A673 (cell line): Measurements from ENCODE around the gene GABRG3. TPM values are rescaled to one million over a fixed set of nuclear protein-coding genes. Genes with fewer than 3 reads are reported as not detected.

Source experiments
- BruUV-seq: library from RNA; stranded (reverse); fragments of 400-500 nt; replicated peaks from 2 replicates; lab custom pipeline; 2021; lab: Mats Ljungman, UMichigan
- CTCF ChIA-PET: fragments of 300-600 bp; sonication (Branson Sonifier 250); formaldehyde crosslinking; loops from one replicate; lab custom pipeline; 2022; ENCODE audit warnings: antibody characterized with exemption; lab: Charles Lee
- POLR2A ChIA-PET: fragments of 300-600 bp; sonication (Branson Sonifier 250); formaldehyde crosslinking; loops from one replicate; lab custom pipeline; 2022; ENCODE audit warnings: antibody characterized with exemption; ENCODE audit not compliant: low non-redundant PET; lab: Charles Lee
- DNase-seq: peaks from one replicate; pipeline ENCODE4 v3.0.0-alpha.2; 2015; ENCODE audit warnings: low spot score
- H3K27ac ChIP-seq: fragments of 200-600 bp; sonication (generic); 2 replicates; pipeline ENCODE4 v1.5.1; 2016; ENCODE audit warnings: mixed run types, low read depth, mild to moderate bottlenecking, mixed read lengths, antibody characterized with exemption, low read length; ENCODE audit not compliant: poor library complexity, severe bottlenecking
- H3K27me3 ChIP-seq: fragments of 200-600 bp; sonication (generic); replicated peaks from 2 replicates; pipeline ENCODE4 v1.6.1; 2017; ENCODE audit warnings: mixed run types, low read depth, mild to moderate bottlenecking, mixed read lengths, antibody characterized with exemption, low read length; ENCODE audit not compliant: insufficient read depth, poor library complexity
- H3K36me3 ChIP-seq: fragments of 200-600 bp; sonication (generic); 2 replicates; pipeline ENCODE4 v1.6.1; 2016; ENCODE audit warnings: mixed run types, mild to moderate bottlenecking, mixed read lengths, antibody characterized with exemption, low read length; ENCODE audit not compliant: insufficient read depth, poor library complexity, severe bottlenecking
- H3K4me1 ChIP-seq: fragments of 200-600 bp; sonication (generic); 2 replicates; pipeline ENCODE4 v1.6.1; 2017; ENCODE audit warnings: mixed run types, mild to moderate bottlenecking, mixed read lengths, antibody characterized with exemption, low read length; ENCODE audit not compliant: insufficient read depth, poor library complexity, severe bottlenecking
- H3K4me3 ChIP-seq: fragments of 200-600 bp; sonication (generic); 2 replicates; pipeline ENCODE4 v1.5.1; 2016; ENCODE audit warnings: low read depth, mixed run types, mild to moderate bottlenecking, mixed read lengths, low read length; ENCODE audit not compliant: poor library complexity, severe bottlenecking
- H3K9me3 ChIP-seq: fragments of 200-600 bp; sonication (generic); 2 replicates; pipeline ENCODE4 v1.6.1; 2016; ENCODE audit warnings: mixed run types, low read depth, mild to moderate bottlenecking, mixed read lengths, antibody characterized with exemption, low read length; ENCODE audit not compliant: poor library complexity, severe bottlenecking
- EZH2 ChIP-seq: fragments of 200-600 bp; sonication (generic); IDR thresholded peaks from 2 replicates; pipeline ENCODE4 v1.6.1; 2017; ENCODE audit warnings: borderline replicate concordance, low read depth, mild to moderate bottlenecking, mixed read lengths, antibody characterized with exemption, low read length; ENCODE audit not compliant: poor library complexity, severe bottlenecking
- intact Hi-C: fragments of 100-400 bp; cut with micrococcal nuclease; formaldehyde crosslinking; loops from one replicate; pipeline ENCODE4 v1.10.0; 2022; ENCODE audit not compliant: unreplicated experiment
- total RNA-seq: library from RNA; stranded (reverse); gene quantifications from 2 replicates; pipeline ENCODE4 v1.2.3, GENCODE V29; 2021
- TF ChIP-seq, protein P1 (sequence below): fragments of 300-800, 200-600 bp; sonication (generic); conservative IDR thresholded peaks from 2 replicates; pipeline ENCODE4 v1.5.1; 2017; ENCODE audit warnings: low read depth, mild to moderate bottlenecking, antibody characterized with exemption, low read length, moderate library complexity, mixed read lengths

The GABRG3 gene
- total RNA-seq, 1 experiment from 2014 or later: not detected

DNA sequence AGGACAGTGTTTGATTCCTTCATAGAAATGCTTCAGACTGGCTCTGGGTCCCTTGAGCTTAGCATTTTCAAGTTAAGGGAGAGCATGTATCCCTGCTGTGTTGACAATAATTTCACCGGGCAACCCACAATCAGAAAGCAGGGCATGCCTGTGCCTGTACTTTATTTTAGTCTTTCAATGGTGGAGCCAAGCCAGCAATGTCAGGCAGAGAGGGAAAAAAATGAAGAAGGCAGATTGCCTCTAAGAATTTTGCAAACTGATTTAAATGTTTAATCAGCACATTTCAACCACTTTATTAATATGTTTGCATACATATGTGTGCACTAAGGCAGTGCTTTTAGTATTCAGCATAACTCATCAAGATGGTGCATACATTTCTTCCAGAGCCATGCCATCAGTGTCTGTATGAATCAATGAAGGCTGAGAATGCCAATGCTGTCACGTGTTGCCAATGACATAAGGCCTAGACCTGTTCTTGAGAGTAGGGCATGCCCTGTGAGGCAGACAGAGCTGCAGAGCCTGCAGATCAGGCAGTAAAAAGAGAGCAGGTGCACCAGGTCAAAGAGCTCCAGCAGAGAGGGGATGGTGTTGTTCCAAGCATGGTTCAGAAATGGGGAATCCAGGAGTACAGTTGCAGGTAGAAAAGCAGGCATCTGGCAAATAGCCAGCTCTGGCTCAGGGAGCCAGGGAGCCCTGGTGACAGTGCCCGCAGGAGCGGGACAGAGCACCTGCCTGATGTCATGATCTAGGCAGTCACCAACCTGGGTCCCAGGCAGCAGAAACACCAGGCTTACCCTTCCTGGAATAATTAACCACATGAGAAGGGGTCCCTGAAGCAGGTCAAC is 508.5 kb downstream of the GABRG3 start:
- ChIA-PET POLR2A (no interaction called here), CTCF (no interaction called here)
- Histone ChIP-seq H3K4me1 (no peaks in the 10 kb centered on the region), H3K27ac (no peak overlapping the region), H3K4me3 (no peak overlapping the region), H3K36me3 (no peaks in the 10 kb centered on the region), H3K9me3 (peaks cover 68% of the 10 kb centered on the region), H3K27me3 (no peaks in the 10 kb centered on the region)
- DNase-seq: no peak
- no TSS peak for BruUV-seq
- TF ChIP-seq, protein P1, sequence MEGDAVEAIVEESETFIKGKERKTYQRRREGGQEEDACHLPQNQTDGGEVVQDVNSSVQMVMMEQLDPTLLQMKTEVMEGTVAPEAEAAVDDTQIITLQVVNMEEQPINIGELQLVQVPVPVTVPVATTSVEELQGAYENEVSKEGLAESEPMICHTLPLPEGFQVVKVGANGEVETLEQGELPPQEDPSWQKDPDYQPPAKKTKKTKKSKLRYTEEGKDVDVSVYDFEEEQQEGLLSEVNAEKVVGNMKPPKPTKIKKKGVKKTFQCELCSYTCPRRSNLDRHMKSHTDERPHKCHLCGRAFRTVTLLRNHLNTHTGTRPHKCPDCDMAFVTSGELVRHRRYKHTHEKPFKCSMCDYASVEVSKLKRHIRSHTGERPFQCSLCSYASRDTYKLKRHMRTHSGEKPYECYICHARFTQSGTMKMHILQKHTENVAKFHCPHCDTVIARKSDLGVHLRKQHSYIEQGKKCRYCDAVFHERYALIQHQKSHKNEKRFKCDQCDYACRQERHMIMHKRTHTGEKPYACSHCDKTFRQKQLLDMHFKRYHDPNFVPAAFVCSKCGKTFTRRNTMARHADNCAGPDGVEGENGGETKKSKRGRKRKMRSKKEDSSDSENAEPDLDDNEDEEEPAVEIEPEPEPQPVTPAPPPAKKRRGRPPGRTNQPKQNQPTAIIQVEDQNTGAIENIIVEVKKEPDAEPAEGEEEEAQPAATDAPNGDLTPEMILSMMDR: no peak
- no peak for TF ChIP-seq EZH2
- intact Hi-C loops: no loop called here

DNA sequence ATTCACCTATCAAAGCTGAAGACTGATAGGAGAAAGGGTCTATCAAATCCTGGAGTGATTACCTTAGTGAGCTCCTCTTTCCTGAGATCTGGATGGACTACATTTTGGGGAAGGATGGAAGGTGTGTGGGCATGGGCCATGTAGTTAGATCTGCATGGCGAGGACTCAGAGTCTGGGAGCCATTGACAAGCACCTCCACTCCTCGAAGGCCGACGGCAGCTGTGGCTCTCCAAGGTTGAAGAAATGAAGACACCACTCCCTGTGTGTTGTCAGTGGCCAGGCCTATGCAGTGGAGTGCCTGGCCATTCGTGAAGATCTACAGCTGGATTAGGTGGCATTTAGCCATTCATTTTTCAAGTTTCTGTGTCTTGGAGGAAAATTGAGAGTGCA is 509.2 kb downstream of the GABRG3 start:
- POLR2A ChIA-PET: no interaction called here
- intact Hi-C loops: no loop called here

DNA sequence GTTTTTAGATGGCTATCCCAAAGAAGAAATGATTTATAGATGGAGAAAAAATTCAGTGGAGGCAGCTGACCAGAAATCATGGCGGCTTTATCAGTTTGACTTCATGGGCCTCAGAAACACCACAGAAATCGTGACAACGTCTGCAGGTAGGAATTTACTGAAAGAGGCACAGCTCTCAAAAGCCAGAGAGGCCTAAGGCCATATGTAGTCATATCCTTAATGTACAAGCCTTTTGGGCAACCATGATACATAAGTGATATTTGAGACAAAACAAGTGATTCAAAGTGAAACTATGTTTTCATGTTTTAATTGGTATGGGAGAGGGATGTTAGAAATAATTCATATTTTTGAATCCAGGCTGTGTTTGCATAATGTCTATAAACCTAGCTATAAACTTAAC is 509.7 kb downstream of the GABRG3 start:
- CTCF ChIA-PET: no interaction called here
- Histone ChIP-seq H3K36me3 (no peaks in the 10 kb centered on the region), H3K4me1 (no peaks in the 10 kb centered on the region), H3K27me3 (no peaks in the 10 kb centered on the region), H3K27ac (no peak overlapping the region), H3K9me3 (peaks cover 68% of the 10 kb centered on the region), H3K4me3 (no peak overlapping the region)
- BruUV-seq: no TSS peak
- intact Hi-C loops: no loop called here
- POLR2A ChIA-PET: no interaction called here
- TF ChIP-seq, protein P1: no peak
- no peak for TF ChIP-seq EZH2
- no peak for DNase-seq

More for the DNA sequence above, 509.2 kb downstream of the GABRG3 start:
- H3K27ac ChIP-seq: no peak overlapping the region
- no peak overlapping the region for H3K4me3 ChIP-seq
- H3K36me3 ChIP-seq: no peaks in the 10 kb centered on the region
- no peaks in the 10 kb centered on the region for H3K27me3 ChIP-seq
- TF ChIP-seq, protein P1: no peak
- no peak for TF ChIP-seq EZH2
- no TSS peak for BruUV-seq
- no peaks in the 10 kb centered on the region for H3K4me1 ChIP-seq
- no peak for DNase-seq
- CTCF ChIA-PET: no interaction called here
- H3K9me3 ChIP-seq: peaks cover 69% of the 10 kb centered on the region
